ENCODE results near the gene FMN1.

FMN1 gene

GRCh38 chr15:32739522-32740063 lies 454.9 kb downstream of the FMN1 start:
- no peaks in the 10 kb centered on the region for H3F3A ChIP-seq (ENCODE audit: control insufficient read depth, insufficient read depth)
- no peaks in the 10 kb centered on the region for H3K9me2 ChIP-seq (replicated peaks; ENCODE audit: control insufficient read depth, low read length)
- H3K79me2 ChIP-seq (ENCODE audit: control insufficient read depth, low read length), result no peaks in the 10 kb centered on the region
- no peaks in the 10 kb centered on the region for H3K9me3 ChIP-seq (ENCODE audit: control insufficient read depth, insufficient read depth, low read length)
- no peaks in the 10 kb centered on the region for H3K27me3 ChIP-seq (ENCODE audit: control insufficient read depth, low read length)
- H3K36me3 ChIP-seq (ENCODE audit: control insufficient read depth, low read length), result no peaks in the 10 kb centered on the region
- no peaks in the 10 kb centered on the region for H4K20me1 ChIP-seq (ENCODE audit: control insufficient read depth, insufficient read depth, low read depth, low read length)
- no peak overlapping the region for H3K4me3 ChIP-seq (ENCODE audit: low read length)
- H3K27ac ChIP-seq (ENCODE audit: low read depth, low read length), result no peak overlapping the region
- TF ChIP-seq CTCF (IDR thresholded peaks at IDR 0.05; ENCODE audit: low read depth, low read length, poor library complexity, severe bottlenecking) (no peak), EZH2phosphoT487 (IDR thresholded peaks at IDR 0.05; ENCODE audit: borderline replicate concordance, low read length) (no peak)
- H3K4me1 ChIP-seq (ENCODE audit: control insufficient read depth, low read length), result no peaks in the 10 kb centered on the region
- H3K4me2 ChIP-seq (ENCODE audit: low read length), result no peak overlapping the region

- no peaks in the 10 kb centered on the region for H3K4me1 ChIP-seq (ENCODE audit: control insufficient read depth, low read length)
- H3K27me3 ChIP-seq (ENCODE audit: control insufficient read depth, low read length), result no peaks in the 10 kb centered on the region
- H3K9me3 ChIP-seq (ENCODE audit: control insufficient read depth, insufficient read depth, low read length), result no peaks in the 10 kb centered on the region
- no peaks in the 10 kb centered on the region for H3K9me2 ChIP-seq (replicated peaks; ENCODE audit: control insufficient read depth, low read length)
- H3K27ac ChIP-seq (ENCODE audit: low read depth, low read length), result no peak overlapping the region
- no peaks in the 10 kb centered on the region for H3F3A ChIP-seq (ENCODE audit: control insufficient read depth, insufficient read depth)
- H4K20me1 ChIP-seq (ENCODE audit: control insufficient read depth, insufficient read depth, low read depth, low read length), result no peaks in the 10 kb centered on the region
- no peak overlapping the region for H3K4me2 ChIP-seq (ENCODE audit: low read length)
- H3K36me3 ChIP-seq (ENCODE audit: control insufficient read depth, low read length), result no peaks in the 10 kb centered on the region
- H3K79me2 ChIP-seq (ENCODE audit: control insufficient read depth, low read length), result no peaks in the 10 kb centered on the region
- H3K4me3 ChIP-seq (ENCODE audit: low read length), result no peak overlapping the region
- no peak for TF ChIP-seq CTCF (IDR thresholded peaks at IDR 0.05; ENCODE audit: low read depth, low read length, poor library complexity, severe bottlenecking)
- no peak for TF ChIP-seq EZH2phosphoT487 (IDR thresholded peaks at IDR 0.05; ENCODE audit: borderline replicate concordance, low read length)
These were observed 455.8 kb downstream of the FMN1 start for GRCh38 chr15:32738666-32739065.

GRCh38 chr15:32737304-32737703 lies 457.2 kb downstream of the FMN1 start:
- no peak overlapping the region for H3K27ac ChIP-seq (ENCODE audit: low read depth, low read length)
- H3K79me2 ChIP-seq (ENCODE audit: control insufficient read depth, low read length), result no peaks in the 10 kb centered on the region
- H4K20me1 ChIP-seq (ENCODE audit: control insufficient read depth, insufficient read depth, low read depth, low read length), result no peaks in the 10 kb centered on the region
- TF ChIP-seq EZH2phosphoT487 (IDR thresholded peaks at IDR 0.05; ENCODE audit: borderline replicate concordance, low read length) (no peak), CTCF (IDR thresholded peaks at IDR 0.05; ENCODE audit: low read depth, low read length, poor library complexity, severe bottlenecking) (no peak)
- H3K9me2 ChIP-seq (replicated peaks; ENCODE audit: control insufficient read depth, low read length), result no peaks in the 10 kb centered on the region
- H3K4me1 ChIP-seq (ENCODE audit: control insufficient read depth, low read length), result no peaks in the 10 kb centered on the region
- no peaks in the 10 kb centered on the region for H3K9me3 ChIP-seq (ENCODE audit: control insufficient read depth, insufficient read depth, low read length)
- H3K27me3 ChIP-seq (ENCODE audit: control insufficient read depth, low read length), result 0 out of 2 replicates have a peak, but pooled peaks cover 2% of the 10 kb centered on the region
- H3F3A ChIP-seq (ENCODE audit: control insufficient read depth, insufficient read depth), result no peaks in the 10 kb centered on the region
- H3K4me2 ChIP-seq (ENCODE audit: low read length), result no peak overlapping the region
- no peaks in the 10 kb centered on the region for H3K36me3 ChIP-seq (ENCODE audit: control insufficient read depth, low read length)
- H3K4me3 ChIP-seq (ENCODE audit: low read length), result no peak overlapping the region

Measured in DOHH2 (cell line).